ENCODE measurements around the gene FASTKD3.

GRCh38 chr5:7824995-7825394 is 43.8 kb downstream of the FASTKD3 start:
- TF ChIP-seq EZH2 (IDR thresholded peaks at IDR 0.05; ENCODE audit: borderline replicate concordance) (no peak), CTCF (IDR thresholded peaks at IDR 0.05; ENCODE audit: poor library complexity) (no peak), EZH2phosphoT487 (IDR thresholded peaks at IDR 0.05; ENCODE audit: low read depth, severe bottlenecking, unreplicated experiment) (no peak)
